Mucosa of stomach (tissue), 1 donor: ENCODE data around the gene ANKRD2.
"Not testable (repeated sequence)": the region's sequence is repeated elsewhere in the genome, so short reads cannot be mapped to it uniquely, and the experiment has no call there.

Experiments used
- H3K27me3 ChIP-seq: one replicate; pipeline ENCODE4 v1.7.0; 2013; ENCODE audit warnings: mild to moderate bottlenecking, low read length; ENCODE audit not compliant: control insufficient read depth, insufficient read depth
- H3K36me3 ChIP-seq: one replicate; pipeline ENCODE4 v1.7.0; 2013; ENCODE audit warnings: low read length; ENCODE audit not compliant: control insufficient read depth, insufficient read depth
- H3K4me1 ChIP-seq: one replicate; pipeline ENCODE4 v1.7.0; 2013; ENCODE audit warnings: mild to moderate bottlenecking, low read length; ENCODE audit not compliant: control insufficient read depth, insufficient read depth
- H3K4me3 ChIP-seq: one replicate; pipeline ENCODE4 v1.7.0; 2013; ENCODE audit warnings: low read length
- H3K9ac ChIP-seq: one replicate; pipeline ENCODE4 v1.7.0; 2013; ENCODE audit warnings: mild to moderate bottlenecking, low read length, moderate library complexity
- H3K9me3 ChIP-seq: one replicate; pipeline ENCODE4 v1.7.0; 2013; ENCODE audit warnings: mild to moderate bottlenecking, low read length, moderate library complexity; ENCODE audit not compliant: control insufficient read depth
- donor health status: Pancreatic carcinoma.

The ANKRD2 gene

GRCh38 chr10:97566336-97566996 is 6.1 kb upstream of the ANKRD2 start:
- no peak overlapping the region for H3K9ac ChIP-seq
- H3K9me3 ChIP-seq, result no peaks in the 10 kb centered on the region
- H3K4me1 ChIP-seq, result peaks cover 7% of the 10 kb centered on the region
- no peaks in the 10 kb centered on the region for H3K36me3 ChIP-seq
- H3K27me3 ChIP-seq, result no peaks in the 10 kb centered on the region
- H3K4me3 ChIP-seq, result no peak overlapping the region

GRCh38 chr10:97567891-97568290 is 4.7 kb upstream of the ANKRD2 start:
- Histone ChIP-seq H3K9me3 (no peaks in the 10 kb centered on the region), H3K4me3 (no peak overlapping the region), H3K4me1 (peaks cover 21% of the 10 kb centered on the region), H3K36me3 (no peaks in the 10 kb centered on the region), H3K27me3 (no peaks in the 10 kb centered on the region), H3K9ac (no peak overlapping the region)

- H3K4me1 ChIP-seq, result peaks cover 30% of the 10 kb centered on the region
- no peak overlapping the region for H3K9ac ChIP-seq
- no peaks in the 10 kb centered on the region for H3K9me3 ChIP-seq
- no peak overlapping the region for H3K4me3 ChIP-seq
- no peaks in the 10 kb centered on the region for H3K36me3 ChIP-seq
- H3K27me3 ChIP-seq, result no peaks in the 10 kb centered on the region
Measured at GRCh38 chr10:97570146-97570788, 2.3 kb upstream of the ANKRD2 start.

- Histone ChIP-seq H3K27me3 (no peaks in the 10 kb centered on the region), H3K9ac (no peak overlapping the region), H3K4me1 (peaks cover 30% of the 10 kb centered on the region), H3K4me3 (no peak overlapping the region), H3K9me3 (no peaks in the 10 kb centered on the region), H3K36me3 (no peaks in the 10 kb centered on the region)
Measured at GRCh38 chr10:97570789-97571471, 1.6 kb upstream of the ANKRD2 start.

- Histone ChIP-seq H3K4me3 (no peak overlapping the region), H3K9me3 (no peaks in the 10 kb centered on the region), H3K9ac (no peak overlapping the region), H3K27me3 (no peaks in the 10 kb centered on the region), H3K4me1 (peaks cover 30% of the 10 kb centered on the region), H3K36me3 (no peaks in the 10 kb centered on the region)
Measured at GRCh38 chr10:97571622-97572021, 957 bp upstream of the ANKRD2 start.

- H3K9ac ChIP-seq, result no peak overlapping the region
Measured at GRCh38 chr10:97573021-97573420, 442 bp downstream of the ANKRD2 start.

GRCh38 chr10:97573672-97574071 is 1.1 kb downstream of the ANKRD2 start:
- H3K9ac ChIP-seq, result no peak overlapping the region
- peaks cover 6% of the 10 kb centered on the region for H3K27me3 ChIP-seq
- peaks cover 30% of the 10 kb centered on the region for H3K4me1 ChIP-seq
- no peaks in the 10 kb centered on the region for H3K36me3 ChIP-seq
- no peaks in the 10 kb centered on the region for H3K9me3 ChIP-seq
- H3K4me3 ChIP-seq, result no peak overlapping the region

More at GRCh38 chr10:97573021-97573420, 442 bp downstream of the ANKRD2 start:
- Histone ChIP-seq H3K9me3 (no peaks in the 10 kb centered on the region), H3K27me3 (peaks cover 6% of the 10 kb centered on the region), H3K4me1 (peaks cover 30% of the 10 kb centered on the region), H3K36me3 (no peaks in the 10 kb centered on the region), H3K4me3 (no peak overlapping the region)

GRCh38 chr10:97574374-97575126 is 2.0 kb downstream of the ANKRD2 start:
- Histone ChIP-seq H3K4me3 (no peak overlapping the region), H3K4me1 (peaks cover 30% of the 10 kb centered on the region), H3K27me3 (peaks cover 6% of the 10 kb centered on the region), H3K9ac (no peak overlapping the region), H3K36me3 (no peaks in the 10 kb centered on the region), H3K9me3 (no peaks in the 10 kb centered on the region)

- H3K9ac ChIP-seq, result no peak overlapping the region
- H3K4me3 ChIP-seq, result no peak overlapping the region
- H3K27me3 ChIP-seq, result peaks cover 6% of the 10 kb centered on the region
- peaks cover 30% of the 10 kb centered on the region for H3K4me1 ChIP-seq
- H3K36me3 ChIP-seq, result no peaks in the 10 kb centered on the region
- H3K9me3 ChIP-seq, result no peaks in the 10 kb centered on the region
Measured at GRCh38 chr10:97575127-97575668, 2.6 kb downstream of the ANKRD2 start.

- peaks cover 23% of the 10 kb centered on the region for H3K4me1 ChIP-seq
- not testable (repeated sequence) for H3K9ac ChIP-seq, H3K9me3 ChIP-seq, H3K36me3 ChIP-seq, H3K4me3 ChIP-seq, H3K27me3 ChIP-seq
Measured at GRCh38 chr10:97576487-97576886, 3.9 kb downstream of the ANKRD2 start.

GRCh38 chr10:97577701-97578100 is 5.1 kb downstream of the ANKRD2 start:
- H3K9ac ChIP-seq, result no peak overlapping the region
- no peaks in the 10 kb centered on the region for H3K36me3 ChIP-seq

More at GRCh38 chr10:97577701-97578100, 5.1 kb downstream of the ANKRD2 start:
- Histone ChIP-seq H3K4me1 (peaks cover 11% of the 10 kb centered on the region), H3K27me3 (peaks cover 6% of the 10 kb centered on the region), H3K9me3 (no peaks in the 10 kb centered on the region), H3K4me3 (no peak overlapping the region)
